GM12878 (cell line): Measurements from ENCODE around the gene THSD4. TPM values are rescaled to one million over a fixed set of nuclear protein-coding genes. Genes with fewer than 3 reads are reported as not detected.

Source experiments
- ATAC-seq: fragments of 200-7000 bp; cut with Tn5 transposase; 3 replicates; pipeline ENCODE4 v1.9.1; 2020; ENCODE audit warnings: mild to moderate bottlenecking, moderate library complexity
- BruUV-seq: library from RNA; stranded (reverse); fragments of 400-500 nt; replicated peaks from 2 replicates; lab custom pipeline; 2021; lab: Mats Ljungman, UMichigan
- CTCF ChIA-PET: fragments of 300-600 bp; sonication (Branson Sonifier 250); formaldehyde crosslinking; extraction: SDS; loops from one replicate; lab custom pipeline; 2021; ENCODE audit warnings: inconsistent platforms; lab: Yijun Ruan, JAX
- POLR2A ChIA-PET: fragments of 350-600 bp; formaldehyde crosslinking; extraction: SDS; loops from one replicate; lab custom pipeline; 2021; ENCODE audit warnings: inconsistent platforms; lab: Charles Lee
- RAD21 ChIA-PET: fragments of 300-600 bp; sonication (Branson Sonifier 250); formaldehyde crosslinking; loops from one replicate; lab custom pipeline; 2023; ENCODE audit warnings: antibody characterized with exemption; ENCODE audit not compliant: unreplicated experiment; lab: Charles Lee
- SMC1A ChIA-PET: fragments of 300-600 bp; sonication (Branson Sonifier 250); formaldehyde crosslinking; loops from one replicate; lab custom pipeline; 2023; ENCODE audit not compliant: unreplicated experiment, uncharacterized antibody; lab: Charles Lee
- DNase-seq: peaks from one replicate; pipeline ENCODE4 v3.0.0-alpha.2; 2011; ENCODE audit warnings: low read depth, low spot score
- FAIRE-seq: peaks from 3 replicates; lab custom pipeline; 2011; peaks lifted over from hg19 to GRCh38; lab: Jason Lieb, UNC
- H2AFZ ChIP-seq: 2 replicates; pipeline ENCODE4 v1.6.0; 2011; ENCODE audit warnings: low read depth, low read length, control low read depth; ENCODE audit not compliant: control insufficient read depth
- H3K27ac ChIP-seq: 2 replicates; pipeline ENCODE4 v1.5.1; 2011; ENCODE audit warnings: control low read depth; ENCODE audit not compliant: control insufficient read depth, insufficient read depth
- H3K27me3 ChIP-seq, 2 experiments: replicated peaks in 1 of 2; 2 replicates each; pipeline versions ENCODE4 v1.6.0 to v1.6.1; 2011; ENCODE audit warnings: low read length in 1 of 2; ENCODE audit not compliant: control insufficient read depth in 2 of 2, insufficient read depth in 2 of 2
- H3K36me3 ChIP-seq, 2 experiments: 2 replicates each; pipeline ENCODE4 v1.5.1; 2011; ENCODE audit warnings: low read length in 1 of 2; ENCODE audit not compliant: control insufficient read depth in 2 of 2, insufficient read depth in 2 of 2
- H3K4me1 ChIP-seq: 2 replicates; pipeline ENCODE4 v1.6.1; 2011; ENCODE audit warnings: mild to moderate bottlenecking, low read length, moderate library complexity, mixed read lengths; ENCODE audit not compliant: control insufficient read depth, insufficient read depth
- H3K4me2 ChIP-seq: 2 replicates; pipeline ENCODE4 v1.6.0; 2011; ENCODE audit warnings: control low read depth; ENCODE audit not compliant: control insufficient read depth, insufficient read depth
- H3K4me3 ChIP-seq: fragments of 200-600 bp; sonication (generic); 2 replicates; pipeline ENCODE4 v1.5.1; 2016
- H3K79me2 ChIP-seq: 2 replicates; pipeline ENCODE4 v1.6.0; 2011; ENCODE audit warnings: low read length; ENCODE audit not compliant: control insufficient read depth, insufficient read depth
- H3K9ac ChIP-seq: 2 replicates; pipeline ENCODE4 v1.8.0; 2011; ENCODE audit warnings: low read length, control low read depth, mixed read lengths; ENCODE audit not compliant: control insufficient read depth, insufficient read depth
- H3K9me3 ChIP-seq: replicated peaks from 3 replicates; pipeline ENCODE4 v1.5.1; 2011; ENCODE audit warnings: mild to moderate bottlenecking, low read length; ENCODE audit not compliant: control insufficient read depth, insufficient read depth
- H4K20me1 ChIP-seq: 2 replicates; pipeline ENCODE4 v1.6.0; 2011; ENCODE audit not compliant: control insufficient read depth, insufficient read depth
- BACH1 ChIP-seq: fragments of 450-650 bp; IDR thresholded peaks from 2 replicates; pipeline ENCODE4 v1.6.1; 2017; ENCODE audit warnings: mild to moderate bottlenecking, borderline replicate concordance
- CHD2 ChIP-seq: IDR thresholded peaks from 2 replicates; pipeline ENCODE4 v1.6.1; 2011; ENCODE audit warnings: low read depth, low read length, improper control_type of control experiment, borderline replicate concordance
- ETV6 ChIP-seq, 2 experiments: fragments of 450-650 bp in 1 of 2; IDR thresholded peaks in 1 of 2; conservative IDR thresholded peaks in 1 of 2; 2 replicates each; pipeline ENCODE4 v1.6.1; 2014; ENCODE audit warnings: antibody characterized with exemption in 1 of 2, borderline replicate concordance in 1 of 2, low read depth in 1 of 2, mild to moderate bottlenecking in 1 of 2, moderate library complexity in 1 of 2
- GABPA ChIP-seq: IDR thresholded peaks from 2 replicates; pipeline ENCODE4 v1.6.1; 2014; ENCODE audit warnings: antibody characterized with exemption, low read depth, mild to moderate bottlenecking, inconsistent platforms
- MYC ChIP-seq: IDR thresholded peaks from 2 replicates; pipeline ENCODE4 v1.6.1; 2011; ENCODE audit warnings: mild to moderate bottlenecking, low read length, moderate library complexity, inconsistent platforms; ENCODE audit not compliant: insufficient read depth, insufficient replicate concordance, insufficient read length, severe bottlenecking
- NBN ChIP-seq: fragments of 450-650 bp; IDR thresholded peaks from 2 replicates; pipeline ENCODE4 v1.6.1; 2016
- PRDM15 ChIP-seq: fragments of 450-650 bp; formaldehyde crosslinking; IDR thresholded peaks from 2 replicates; pipeline ENCODE4 v1.4.0; 2020; ENCODE audit warnings: mild to moderate bottlenecking, moderate library complexity
- RELA ChIP-seq: fragments of 450-650 bp; IDR thresholded peaks from 2 replicates; pipeline ENCODE4 v1.8.0; 2014; ENCODE audit warnings: borderline replicate concordance; ENCODE audit not compliant: partially characterized antibody
- SKIL ChIP-seq: fragments of 450-650 bp; IDR thresholded peaks from 2 replicates; pipeline ENCODE4 v1.6.1; 2017; ENCODE audit warnings: mild to moderate bottlenecking, low read depth, inconsistent platforms; ENCODE audit not compliant: poor library complexity, severe bottlenecking
- SMC3 ChIP-seq: IDR thresholded peaks from 2 replicates; pipeline ENCODE4 v1.6.1; 2011; ENCODE audit warnings: low read length, improper control_type of control experiment, borderline replicate concordance
- TCF12 ChIP-seq: IDR thresholded peaks from 2 replicates; pipeline ENCODE4 v1.6.1; 2011; ENCODE audit warnings: low read depth, mild to moderate bottlenecking, low read length
- ZNF622 ChIP-seq: fragments of 450-650 bp; IDR thresholded peaks from 2 replicates; pipeline ENCODE4 v1.6.1; 2017; ENCODE audit warnings: mild to moderate bottlenecking, inconsistent platforms
- WGBS: methylation state at CpG from one replicate; pipeline ENCODE4 v1.1.6; 2016; ENCODE audit warnings: low lambda C conversion rate; ENCODE audit not compliant: insufficient replicate concordance, insufficient coverage; ENCODE audit errors: missing lambda C conversion rate; 5-methylcytosine and 5-hydroxymethylcytosine counted together
- in situ Hi-C: fragments of 300-500 bp; cut with MboI; formaldehyde crosslinking; loops from 9 replicates; pipeline ENCODE4 v1.14.3; 2018; ENCODE audit warnings: mixed read lengths
- intact Hi-C: fragments of 100-400 bp; cut with micrococcal nuclease; formaldehyde crosslinking; loops from one replicate; pipeline ENCODE4 v1.14.2; 2022; ENCODE audit not compliant: unreplicated experiment
- polyA plus RNA-seq, 11 experiments: library from polyadenylated mRNA; depleted of rRNA in 4 of 11; unstranded in 6 of 11; stranded (reverse) in 5 of 11; fragments of >200 nt; fragmentation: Nextera tagmentation in 4 of 11; fragmentation: Illumina TruSeq in 1 of 11; extraction: Ambion mirVana in 4 of 11; extraction: Trizol in 1 of 11; gene quantifications; 1 replicate in 1 of 11; 2 replicates in 10 of 11; pipeline versions ENCODE4 v1.2.1 to v1.2.3, GENCODE V29; 2011 to 2016; ENCODE audit warnings: inconsistent platforms in 2 of 11, missing spikeins in 2 of 11, low read depth in 1 of 11
- total RNA-seq, 4 experiments: library from RNA; depleted of rRNA in 3 of 4; stranded (reverse); fragments of >200 nt in 3 of 4; fragmentation: Illumina TruSeq in 1 of 4; extraction: Trizol in 1 of 4; gene quantifications; 2 replicates each; pipeline versions ENCODE4 v1.2.1 to v1.2.3, GENCODE V29; 2013 to 2021

THSD4 gene
- total and polyA plus RNA-seq, 10 of the 15 experiments (the other 5 are each of a cell fraction or from before 2014, with no cell fraction given), result 0.04 to 0.13 (median 0.05) TPM; not detected in 7

GRCh38 chr15:71410347-71410746, 295.1 kb downstream of the THSD4 start (continued):
- TF ChIP-seq SKIL (no peak), NBN (no peak), ETV6 (conservative IDR thresholded peaks at IDR 0.05 in 1 of 2, IDR thresholded peaks at IDR 0.05 in 1 of 2; ENCODE audit: borderline replicate concordance in 1 of 2, low read depth in 1 of 2) (no peak), CHD2 (no peak)

- no peak overlapping the region for H3K9ac ChIP-seq
- TF ChIP-seq GABPA (no peak), SMC3 (no peak), TCF12 (no peak), BACH1 (no peak), ZNF622 (no peak), PRDM15 (CRISPR knock-in tag) (no peak), RELA (no peak), MYC (no peak)
- TF ChIP-seq, all 136 proteins: peak for 0
- Histone ChIP-seq H3K4me2 (no peak overlapping the region), H3K36me3 (no peaks in the 10 kb centered on the region), H3K27me3 (no peaks in the 10 kb centered on the region), H3K4me3 (no peak overlapping the region), H3K79me2 (no peaks in the 10 kb centered on the region), H4K20me1 (no peaks in the 10 kb centered on the region), H3K4me1 (no peaks in the 10 kb centered on the region), H3K27ac (no peak overlapping the region), H3K9me3 (no peaks in the 10 kb centered on the region), H2AFZ (no peak overlapping the region)
- in situ Hi-C loops, result no loop called here
- FAIRE-seq (no peak), DNase-seq (no peak), ATAC-seq (no peak)
- ChIA-PET CTCF (no interaction called here), SMC1A (no interaction called here), RAD21 (no interaction called here), POLR2A (no interaction called here)
- WGBS, result 41% methylated on average over 16 of the region's 16 CpGs
- intact Hi-C loops, result no loop called here
- no TSS peak for BruUV-seq
These were observed 296.5 kb downstream of the THSD4 start for GRCh38 chr15:71411538-71412482.
